ENCODE measurements around the gene DCAF8L2.

The DCAF8L2 gene

GRCh38 chrX:27599928-27600327 lies 9.8 kb downstream of the DCAF8L2 start:
- no peaks in the 10 kb centered on the region for H3K36me3 ChIP-seq (ENCODE audit: control insufficient read depth in 2 of 2, insufficient read depth in 1 of 2, low read length in 2 of 2)
- POLR2A ChIA-PET, result no interaction called here
- no peaks in the 10 kb centered on the region for H3K9me3 ChIP-seq (ENCODE audit: control insufficient read depth, insufficient read depth, low read depth, low read length)
- no peaks in the 10 kb centered on the region for H3K4me1 ChIP-seq (ENCODE audit: control insufficient read depth, insufficient read depth, low read length)
- H3K27ac ChIP-seq (ENCODE audit: extremely low read depth, low read depth, low read length), result no peak overlapping the region
- TF ChIP-seq ZNF768 (tag by site-specific recombination; IDR thresholded peaks at IDR 0.05) (no peak), ZNF558 (tag by site-specific recombination; IDR thresholded peaks at IDR 0.05) (no peak), ZNF16 (tag by site-specific recombination; IDR thresholded peaks at IDR 0.05; ENCODE audit: low read depth) (no peak), ZNF292 (tag by site-specific recombination; IDR thresholded peaks at IDR 0.05; ENCODE audit: borderline replicate concordance, low read depth) (no peak), ZNF510 (tag by site-specific recombination; IDR thresholded peaks at IDR 0.05; ENCODE audit: insufficient replicate concordance) (no peak), ZNF394 (tag by site-specific recombination; IDR thresholded peaks at IDR 0.05; ENCODE audit: borderline replicate concordance) (no peak), ZNF26 (tag by site-specific recombination; IDR thresholded peaks at IDR 0.05) (no peak), ZNF214 (tag by site-specific recombination; IDR thresholded peaks at IDR 0.05; ENCODE audit: borderline replicate concordance) (no peak), HOXD13 (CRISPR knock-in tag; IDR thresholded peaks at IDR 0.05; ENCODE audit: borderline replicate concordance) (no peak), ZNF621 (tag by site-specific recombination; IDR thresholded peaks at IDR 0.05) (no peak), MYNN (tag by site-specific recombination; IDR thresholded peaks at IDR 0.05; ENCODE audit: borderline replicate concordance) (no peak), ZNF514 (tag by site-specific recombination; IDR thresholded peaks at IDR 0.05) (no peak)
- CTCF ChIA-PET, result no interaction called here
- H3K4me3 ChIP-seq (ENCODE audit: low read depth, low read length), result no peak overlapping the region

GRCh38 chrX:27600686-27601085 lies 10.5 kb downstream of the DCAF8L2 start:
- Histone ChIP-seq H3K36me3 (ENCODE audit: control insufficient read depth in 2 of 2, insufficient read depth in 1 of 2, low read length in 2 of 2) (no peaks in the 10 kb centered on the region), H3K9me3 (ENCODE audit: control insufficient read depth, insufficient read depth, low read depth, low read length) (no peaks in the 10 kb centered on the region), H3K27ac (ENCODE audit: extremely low read depth, low read depth, low read length) (no peak overlapping the region), H3K4me3 (ENCODE audit: low read depth, low read length) (no peak overlapping the region), H3K4me1 (ENCODE audit: control insufficient read depth, insufficient read depth, low read length) (no peaks in the 10 kb centered on the region)
- POLR2A ChIA-PET, result no interaction called here
- CTCF ChIA-PET, result interaction anchor here (0.6 to 1.7 kb wide), 2 partner anchors 26 to 45 kb away, joined by 4 read pairs; no protein-coding TSS in a partner anchor
- no peak for TF ChIP-seq PRDM2 (tag by site-specific recombination; IDR thresholded peaks at IDR 0.05; ENCODE audit: borderline replicate concordance)
- TF ChIP-seq ZNF548 (tag by site-specific recombination; IDR thresholded peaks at IDR 0.05), result no peak
- no peak for TF ChIP-seq KLF10 (tag by site-specific recombination; IDR thresholded peaks at IDR 0.05)
- TF ChIP-seq ZNF394 (tag by site-specific recombination; IDR thresholded peaks at IDR 0.05; ENCODE audit: borderline replicate concordance), result no peak
- no peak for TF ChIP-seq ZNF585B (tag by site-specific recombination; IDR thresholded peaks at IDR 0.05)
- no peak for TF ChIP-seq ZNF169 (tag by site-specific recombination; IDR thresholded peaks at IDR 0.05)
- no peak for TF ChIP-seq ZNF18 (tag by site-specific recombination; IDR thresholded peaks at IDR 0.05)
- TF ChIP-seq SP3 (tag by site-specific recombination; IDR thresholded peaks at IDR 0.05), result no peak
- TF ChIP-seq ZBTB21 (tag by site-specific recombination; IDR thresholded peaks at IDR 0.05), result no peak
- TF ChIP-seq ZNF423 (tag by site-specific recombination; IDR thresholded peaks at IDR 0.05), result no peak
- TF ChIP-seq ZNF280D (tag by site-specific recombination; IDR thresholded peaks at IDR 0.05), result no peak
- no peak for TF ChIP-seq ZNF621 (tag by site-specific recombination; IDR thresholded peaks at IDR 0.05)
- TF ChIP-seq ZNF426 (tag by site-specific recombination; IDR thresholded peaks at IDR 0.05), result no peak
- TF ChIP-seq ZNF785 (tag by site-specific recombination; IDR thresholded peaks at IDR 0.05), result no peak

All from HEK293 (cell line).